Omental fat pad (tissue), 4 donors: ENCODE measurements around the gene TCP11L2. TPM values are rescaled to one million over a fixed set of nuclear protein-coding genes. Genes with fewer than 3 reads are reported as not detected.

Source experiments
- ATAC-seq: fragments of 150-250 bp; one replicate; pipeline ENCODE4 v1.9.1; 2016; ENCODE audit warnings: mild to moderate bottlenecking, moderate library complexity; ENCODE audit not compliant: low FRiP score
- DNase-seq: peaks from one replicate; pipeline ENCODE4 v3.0.0-alpha.2; 2019; ENCODE audit warnings: low spot score
- total RNA-seq, 4 donors: library from RNA; depleted of rRNA; stranded (reverse); fragments of >200 nt; gene quantifications; one replicate each; pipeline ENCODE4 v1.1.0, GENCODE V29; 2016
- TF ChIP-seq, protein P1 (sequence below), 3 donors: fragments of 450-650 bp; IDR thresholded peaks; one replicate each; pipeline ENCODE4 v1.5.1; 2016 to 2017; ENCODE audit warnings: antibody characterized with exemption in 3 of 3, mild to moderate bottlenecking in 3 of 3, moderate library complexity in 2 of 3

Gene TCP11L2
- total RNA-seq, 4 donors from 2014 or later: 14.3 to 54.1 (median 23.9) TPM

DNA sequence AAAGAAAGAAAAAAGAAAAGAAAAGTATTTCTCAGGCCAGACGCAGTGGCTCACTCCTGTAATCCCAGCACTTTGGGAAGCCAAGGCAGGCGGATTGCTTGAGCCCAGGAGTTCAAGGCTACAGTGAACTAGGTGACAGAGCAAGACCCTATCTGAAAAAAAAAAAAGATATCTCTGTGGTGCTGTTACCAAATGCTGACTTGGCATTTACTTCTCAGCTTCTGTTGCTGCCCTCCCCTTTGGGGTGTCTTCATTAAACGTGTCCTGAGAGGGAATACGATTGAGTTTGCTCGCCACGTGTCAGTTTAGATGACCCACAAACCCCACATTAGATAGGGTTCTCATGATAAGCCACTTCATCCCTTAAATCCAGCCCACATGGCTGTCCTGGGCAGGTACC is 50.6 kb downstream of the TCP11L2 start:
- TF ChIP-seq, protein P1, sequence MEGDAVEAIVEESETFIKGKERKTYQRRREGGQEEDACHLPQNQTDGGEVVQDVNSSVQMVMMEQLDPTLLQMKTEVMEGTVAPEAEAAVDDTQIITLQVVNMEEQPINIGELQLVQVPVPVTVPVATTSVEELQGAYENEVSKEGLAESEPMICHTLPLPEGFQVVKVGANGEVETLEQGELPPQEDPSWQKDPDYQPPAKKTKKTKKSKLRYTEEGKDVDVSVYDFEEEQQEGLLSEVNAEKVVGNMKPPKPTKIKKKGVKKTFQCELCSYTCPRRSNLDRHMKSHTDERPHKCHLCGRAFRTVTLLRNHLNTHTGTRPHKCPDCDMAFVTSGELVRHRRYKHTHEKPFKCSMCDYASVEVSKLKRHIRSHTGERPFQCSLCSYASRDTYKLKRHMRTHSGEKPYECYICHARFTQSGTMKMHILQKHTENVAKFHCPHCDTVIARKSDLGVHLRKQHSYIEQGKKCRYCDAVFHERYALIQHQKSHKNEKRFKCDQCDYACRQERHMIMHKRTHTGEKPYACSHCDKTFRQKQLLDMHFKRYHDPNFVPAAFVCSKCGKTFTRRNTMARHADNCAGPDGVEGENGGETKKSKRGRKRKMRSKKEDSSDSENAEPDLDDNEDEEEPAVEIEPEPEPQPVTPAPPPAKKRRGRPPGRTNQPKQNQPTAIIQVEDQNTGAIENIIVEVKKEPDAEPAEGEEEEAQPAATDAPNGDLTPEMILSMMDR (IDR thresholded peaks at IDR 0.05): no peak
- ATAC-seq: no peak
- no peak for DNase-seq

GRCh38 chr12:106357549-106358395 is 55.2 kb downstream of the TCP11L2 start, which contains the start of gene POLR3B:
Gene POLR3B (plus strand): TSS chr12:106357748. CDS start chr12:106357880, 132 bp downstream.
- TF ChIP-seq, protein P1 (IDR thresholded peaks at IDR 0.05): peak in 1 of 3 donors; percentile 24
- DNase-seq (peak; percentile 85), ATAC-seq (peak; percentile 96)

DNA sequence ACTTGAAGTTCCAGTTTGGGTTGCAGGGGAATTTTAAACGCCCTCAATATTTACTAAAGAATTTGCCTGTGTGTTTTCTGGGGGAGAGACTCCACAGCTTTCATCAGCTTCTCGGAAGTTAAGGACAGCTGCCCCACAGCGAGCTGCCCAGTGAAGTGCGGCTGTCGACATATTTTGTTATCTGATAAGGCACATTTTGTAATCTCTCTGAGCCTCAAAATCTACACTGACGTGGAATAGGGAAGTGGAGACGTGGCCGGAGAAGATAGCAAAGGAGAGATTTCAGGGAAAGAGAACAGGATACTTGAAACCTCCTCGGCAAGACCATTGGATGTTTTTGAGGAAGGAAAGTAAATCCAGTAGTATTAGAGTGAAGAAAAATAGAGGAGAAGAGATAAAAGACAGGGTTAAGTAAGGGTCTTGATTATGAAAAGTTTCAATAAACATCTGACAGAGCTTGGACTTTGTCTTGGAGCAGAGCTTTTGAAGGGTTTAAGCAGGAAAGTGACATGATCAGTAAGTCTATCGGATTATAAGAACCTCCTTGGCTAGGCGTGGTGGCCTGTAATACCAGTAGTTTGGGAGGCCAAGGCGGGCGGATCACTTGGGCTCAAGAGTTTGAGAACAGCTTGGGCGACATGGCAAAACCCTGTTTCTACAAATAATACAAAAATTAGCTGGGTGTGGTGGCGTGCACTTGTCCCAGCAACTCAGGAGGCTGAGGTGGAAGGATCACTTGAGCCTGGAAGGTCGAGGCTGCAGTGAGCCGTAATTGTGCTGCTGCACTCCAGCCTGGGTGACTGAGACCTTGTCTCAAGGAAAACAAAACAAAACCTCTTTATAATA is 56.1 kb downstream of the TCP11L2 start:
- DNase-seq (no peak), ATAC-seq (peak; percentile 34)
- TF ChIP-seq, protein P1 (IDR thresholded peaks at IDR 0.05): no peak

DNA sequence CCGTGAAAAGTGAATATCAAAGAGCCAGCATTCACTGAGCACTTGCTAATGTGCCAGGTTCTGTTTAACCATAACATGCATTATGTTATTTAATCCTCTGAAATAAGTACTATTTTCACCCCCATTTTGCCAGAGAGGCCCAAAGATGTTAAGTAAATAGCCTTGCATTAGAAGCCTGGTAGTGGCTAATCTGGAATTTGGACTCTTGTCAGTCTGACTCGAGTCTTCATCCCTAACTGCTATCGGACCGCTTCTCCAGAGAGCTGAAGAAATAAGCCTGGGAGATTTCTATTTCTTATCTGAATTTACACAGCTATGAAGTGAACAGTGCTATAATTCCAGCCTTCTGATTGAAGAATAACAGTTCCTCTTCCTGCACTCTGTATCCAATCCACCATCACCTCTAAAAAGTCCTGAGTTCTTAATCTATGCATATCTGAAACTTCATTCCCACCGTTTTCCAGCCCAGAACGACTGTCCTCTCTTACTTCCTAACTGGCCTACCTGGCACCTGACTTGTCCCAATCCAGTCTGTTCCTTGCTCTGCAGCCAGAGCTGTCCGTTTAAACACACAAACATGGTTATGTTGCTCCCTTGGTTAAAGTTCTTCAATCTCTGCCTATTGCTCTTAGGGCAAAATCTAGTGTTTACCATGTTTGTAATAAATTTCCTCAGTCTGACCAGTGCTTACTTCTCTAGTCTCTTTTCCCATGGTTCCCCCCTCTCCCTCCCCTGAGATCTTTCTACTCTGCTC is 57.3 kb downstream of the TCP11L2 start:
- no peak for ATAC-seq
- DNase-seq: no peak
- TF ChIP-seq, protein P1 (IDR thresholded peaks at IDR 0.05): no peak

- ATAC-seq: no peak
- TF ChIP-seq, protein P1 (IDR thresholded peaks at IDR 0.05): no peak
- DNase-seq: no peak
These were observed 58.0 kb downstream of the TCP11L2 start for GRCh38 chr12:106360400-106360994.

GRCh38 chr12:106362971-106363370 is 60.4 kb downstream of the TCP11L2 start:
- ATAC-seq: no peak
- DNase-seq: no peak
- TF ChIP-seq, protein P1 (IDR thresholded peaks at IDR 0.05): no peak
